Measurements from ENCODE around the gene ELK3. TPM values are rescaled to one million over a fixed set of nuclear protein-coding genes. Genes with fewer than 3 reads are reported as not detected.
A peak's percentile ranks its signal among the peaks of the same experiment; 100 is the strongest.

Gene ELK3
- total RNA-seq, 3 donors from 2014 or later, result 13.9 to 28.5 (median 16.5) TPM

- no peak for DNase-seq (ENCODE audit: low spot score in 2 of 2)
- intact Hi-C loops (cut with DNase I; ENCODE audit: low total_unique reads), result loop anchor here (10.0 kb wide), 1 partner anchor 148 kb away; no protein-coding TSS in a partner anchor
- Histone ChIP-seq H3K4me1 (no peaks in the 10 kb centered on the region), H3K27me3 (no peaks in the 10 kb centered on the region), H3K27ac (peak overlapping the region; percentile 36 to 39), H3K9me3 (no peaks in the 10 kb centered on the region), H3K4me3 (no peak overlapping the region), H3K36me3 (no peaks in the 10 kb centered on the region)
- TF ChIP-seq CTCF (IDR thresholded peaks at IDR 0.05) (no peak), POLR2A (IDR thresholded peaks at IDR 0.05) (no peak), POLR2AphosphoS5 (IDR thresholded peaks at IDR 0.05) (no peak)
These were observed 18.5 kb downstream of the ELK3 start for GRCh38 chr12:96212456-96213375.

- Histone ChIP-seq H3K27ac (peak overlapping the region in 1 of 2 donors; percentile 39), H3K4me1 (no peaks in the 10 kb centered on the region)
- intact Hi-C loops (cut with DNase I; ENCODE audit: low total_unique reads), result loop anchor here (2.0 to 10.0 kb wide), 2 partner anchors 21 to 149 kb away; no protein-coding TSS in a partner anchor
These were observed 19.7 kb downstream of the ELK3 start for GRCh38 chr12:96213869-96214268.

GRCh38 chr12:96215919-96216273, 21.7 kb downstream of the ELK3 start:
- H3K27me3 ChIP-seq, result no peaks in the 10 kb centered on the region
- peaks cover 0 to 7% of the 10 kb centered on the region in 2 donors for H3K4me1 ChIP-seq
- intact Hi-C loops (cut with DNase I; ENCODE audit: low total_unique reads), result loop anchor here (2.0 to 10.0 kb wide), 2 partner anchors 23 to 151 kb away; no protein-coding TSS in a partner anchor
- no peak overlapping the region for H3K27ac ChIP-seq
- no peaks in the 10 kb centered on the region for H3K9me3 ChIP-seq
- no peak overlapping the region for H3K4me3 ChIP-seq
- peak in 1 of 2 donors; percentile 15 for DNase-seq (ENCODE audit: low spot score in 2 of 2)
- H3K36me3 ChIP-seq, result no peaks in the 10 kb centered on the region
- no peak for TF ChIP-seq POLR2A (IDR thresholded peaks at IDR 0.05)
- no peak for TF ChIP-seq CTCF (IDR thresholded peaks at IDR 0.05)
- no peak for TF ChIP-seq POLR2AphosphoS5 (IDR thresholded peaks at IDR 0.05)

More at GRCh38 chr12:96213869-96214268, 19.7 kb downstream of the ELK3 start:
- Histone ChIP-seq H3K9me3 (no peaks in the 10 kb centered on the region), H3K27me3 (no peaks in the 10 kb centered on the region), H3K36me3 (no peaks in the 10 kb centered on the region), H3K4me3 (no peak overlapping the region)
- no peak for DNase-seq (ENCODE audit: low spot score in 2 of 2)
- no peak for TF ChIP-seq POLR2A (IDR thresholded peaks at IDR 0.05)
- TF ChIP-seq CTCF (IDR thresholded peaks at IDR 0.05), result no peak
- no peak for TF ChIP-seq POLR2AphosphoS5 (IDR thresholded peaks at IDR 0.05)

- DNase-seq (ENCODE audit: low spot score in 2 of 2), result peak in 1 of 2 donors; percentile 16
- intact Hi-C loops (cut with DNase I; ENCODE audit: low total_unique reads), result loop anchor here (10.0 kb wide), 1 partner anchor 154 kb away; no protein-coding TSS in a partner anchor
- Histone ChIP-seq H3K4me3 (peak overlapping the region in 1 of 3 donors; percentile 51), H3K27me3 (no peaks in the 10 kb centered on the region), H3K9me3 (no peaks in the 10 kb centered on the region), H3K36me3 (no peaks in the 10 kb centered on the region), H3K27ac (peak overlapping the region; percentile 67 to 85), H3K4me1 (peaks cover 0 to 7% of the 10 kb centered on the region in 2 donors)
- TF ChIP-seq POLR2AphosphoS5 (IDR thresholded peaks at IDR 0.05) (no peak), POLR2A (IDR thresholded peaks at IDR 0.05) (no peak), CTCF (IDR thresholded peaks at IDR 0.05) (no peak)
These were observed 25.0 kb downstream of the ELK3 start for GRCh38 chr12:96218989-96219678.
